ENCODE results near the gene CBARP. TPM values are rescaled to one million over a fixed set of nuclear protein-coding genes. Genes with fewer than 3 reads are reported as not detected.
A peak's percentile ranks its signal among the peaks of the same experiment; 100 is the strongest.

The CBARP gene
- total RNA-seq, 1 donor from 2014 or later = 1.2 TPM

DNA sequence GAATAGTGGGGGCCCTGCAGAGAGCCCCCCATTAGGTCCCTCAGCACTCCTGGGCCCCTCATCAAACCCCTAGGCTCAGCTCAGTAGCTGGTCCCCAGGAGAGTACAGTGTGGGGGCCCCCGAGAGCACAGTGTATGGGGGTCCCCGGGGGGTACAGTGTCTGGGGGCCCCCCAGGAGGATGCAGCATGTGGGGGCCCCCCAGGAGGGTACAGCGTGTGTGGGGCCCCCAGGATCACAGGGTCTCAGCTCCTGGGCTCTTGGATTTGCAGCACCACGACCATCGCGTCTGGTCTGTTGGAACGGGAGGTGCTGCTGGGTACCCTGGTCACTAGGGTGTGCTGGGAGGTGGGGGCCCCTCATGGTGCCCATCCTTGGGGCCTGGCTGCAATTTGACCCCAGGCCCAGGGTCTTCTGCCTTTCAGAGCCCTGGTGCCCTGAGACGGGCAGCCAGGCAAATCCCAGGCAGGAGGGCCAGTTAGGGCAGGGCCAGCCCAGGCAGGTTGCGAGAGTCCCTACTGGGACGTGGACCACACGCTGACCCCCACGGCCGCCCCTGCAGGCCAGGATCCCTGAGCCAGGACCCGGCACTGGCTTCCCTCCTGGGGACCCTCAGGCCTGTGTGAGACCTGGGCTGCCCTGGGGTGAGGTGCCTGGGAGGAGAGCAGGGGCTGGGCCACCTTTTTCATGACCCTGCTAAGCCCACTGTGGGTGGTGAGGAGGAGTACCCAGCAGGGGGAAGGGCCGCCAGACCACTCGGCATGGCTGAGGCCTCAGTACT is 13.6 kb downstream of the CBARP start:
- intact Hi-C loops (cut with DNase I) = no loop called here
- no peak for ATAC-seq
- DNase-seq (ENCODE audit: missing footprints) = no peak

DNA sequence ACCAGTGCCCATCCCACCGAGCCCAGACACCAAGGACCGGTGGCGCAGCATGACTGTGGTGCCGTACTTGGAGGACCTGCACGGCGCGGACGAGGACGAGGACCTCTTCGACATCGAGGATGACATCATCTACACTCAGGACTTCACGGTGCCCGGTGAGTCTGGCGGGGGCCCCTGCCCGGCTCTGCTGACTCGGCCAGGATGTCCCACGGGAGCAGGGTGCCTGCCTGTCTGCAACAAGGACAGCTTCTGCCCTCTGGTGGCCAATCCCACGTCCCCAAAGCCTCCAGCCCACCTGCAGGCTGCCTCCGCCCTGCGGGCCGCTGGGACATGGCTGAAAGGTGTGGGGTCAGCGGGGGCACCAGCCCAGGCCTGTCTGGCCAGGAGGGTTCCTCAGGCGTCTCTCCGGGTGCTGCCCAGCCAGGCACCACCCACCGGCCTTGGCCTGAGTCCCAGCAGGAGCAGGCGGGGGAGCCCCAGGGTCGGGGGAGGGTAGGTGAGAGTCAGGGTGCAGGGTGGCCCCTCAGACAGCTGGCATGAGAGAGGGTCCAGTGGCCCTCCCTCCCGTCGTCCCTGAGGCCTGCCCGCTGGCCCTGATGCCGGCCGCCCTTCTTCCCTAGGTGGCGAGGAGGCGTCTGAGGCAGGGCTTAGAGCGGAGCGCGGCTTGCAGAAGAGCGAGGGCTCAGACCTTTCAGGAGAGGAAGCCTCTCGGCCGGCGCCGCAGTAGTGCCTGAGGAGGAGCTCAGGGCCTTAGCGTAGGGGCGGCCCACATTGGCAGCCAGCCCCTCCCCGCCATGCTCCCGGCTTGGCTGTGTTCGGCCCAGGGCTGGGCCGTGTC is 14.6 kb downstream of the CBARP start:
- DNase-seq (ENCODE audit: missing footprints) = no peak

DNA sequence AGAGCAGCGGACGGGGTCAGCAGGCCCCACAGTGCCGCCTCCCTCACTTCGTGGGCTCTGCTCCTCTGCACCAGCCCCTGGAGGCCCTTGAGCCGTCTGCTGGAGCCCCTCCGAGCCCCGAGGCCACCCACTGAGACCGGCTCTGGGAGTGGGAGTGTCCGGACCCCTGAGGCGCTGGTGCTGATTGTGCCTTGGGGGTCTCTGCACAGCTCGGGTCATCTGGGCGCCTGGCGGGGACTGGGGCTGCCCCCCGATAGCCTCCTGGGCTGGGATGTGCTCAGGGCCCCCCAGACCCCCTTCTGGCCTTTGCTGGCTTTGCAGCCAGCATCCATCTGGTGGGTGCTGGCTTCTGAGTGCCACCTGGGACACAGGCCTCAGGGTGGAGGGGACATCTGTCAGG is 15.4 kb downstream of the CBARP start:
- no peak for ATAC-seq
- DNase-seq (ENCODE audit: missing footprints) = no peak
- intact Hi-C loops (cut with DNase I) = no loop called here

More for the DNA sequence above, 14.6 kb downstream of the CBARP start:
- ATAC-seq = no peak
- intact Hi-C loops (cut with DNase I) = no loop called here

DNA sequence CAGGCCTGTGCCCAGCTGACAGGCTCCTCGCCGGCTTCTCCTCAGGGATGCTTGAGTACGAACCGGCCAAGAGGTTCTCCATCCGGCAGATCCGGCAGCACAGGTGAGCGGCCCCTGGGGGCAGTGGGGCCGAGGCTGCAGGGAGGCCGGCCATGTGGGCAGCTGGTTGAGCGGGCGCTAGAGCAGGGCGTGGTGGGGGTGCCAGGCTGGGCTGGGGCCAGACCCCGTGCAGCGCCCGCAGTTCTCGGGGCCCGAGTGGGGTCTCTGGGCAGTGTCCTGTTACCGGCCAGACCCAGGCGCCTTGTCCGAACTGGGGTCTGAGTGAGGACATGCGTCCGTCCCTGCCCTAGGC is 15.9 kb downstream of the CBARP start:
- intact Hi-C loops (cut with DNase I) = loop anchor here (1.0 kb wide), 1 partner anchor 18 kb away; no protein-coding TSS in a partner anchor
- ATAC-seq (no peak), DNase-seq (ENCODE audit: missing footprints) (no peak)

DNA sequence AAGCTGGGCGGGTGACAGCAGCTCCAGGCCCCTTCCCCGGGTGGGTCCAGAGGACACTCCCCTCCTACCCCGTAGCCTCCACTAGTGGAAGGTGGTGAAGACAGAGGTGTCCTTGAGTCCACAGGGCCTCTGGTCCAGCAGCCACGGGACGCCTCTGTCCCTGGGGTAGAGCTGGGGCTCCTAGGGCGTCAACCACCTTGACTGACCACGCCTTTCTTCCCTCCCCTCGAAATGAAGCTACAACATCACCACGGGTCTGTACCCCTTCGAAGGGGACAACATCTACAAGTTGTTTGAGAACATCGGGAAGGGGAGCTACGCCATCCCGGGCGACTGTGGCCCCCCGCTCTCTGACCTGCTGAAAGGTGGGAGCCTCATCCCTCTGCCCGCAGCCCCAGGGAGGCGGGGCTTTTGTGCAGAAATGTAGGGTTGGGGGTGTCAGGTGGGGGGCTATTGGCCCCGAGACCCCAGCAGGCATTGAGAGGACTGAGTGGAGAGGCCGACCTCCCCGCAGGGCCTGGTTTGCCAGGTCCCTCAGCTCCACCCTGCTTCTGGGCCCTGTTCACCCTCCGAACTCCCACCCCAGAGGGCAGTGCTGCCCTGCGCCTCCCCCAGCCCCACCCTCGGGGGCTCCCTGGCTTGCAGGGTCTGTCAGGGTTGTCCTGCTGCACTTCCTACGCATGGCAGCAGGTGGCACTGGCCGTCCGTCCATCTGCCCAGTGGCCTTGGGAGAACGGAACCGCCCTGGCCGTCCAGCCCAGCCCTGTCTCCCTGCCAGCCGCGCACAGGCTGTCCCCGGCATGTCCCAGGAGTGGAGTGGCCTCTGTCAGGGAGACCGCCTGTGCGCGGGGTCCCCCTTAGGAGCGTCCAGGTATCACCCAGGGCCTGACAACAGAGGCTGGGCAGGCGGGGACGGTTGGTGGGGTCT is 16.6 kb downstream of the CBARP start:
- peak; percentile 84 for DNase-seq (ENCODE audit: missing footprints)
- peak; percentile 73 for ATAC-seq
- intact Hi-C loops (cut with DNase I) = loop anchor here (1.0 kb wide), 1 partner anchor 19 kb away; no protein-coding TSS in a partner anchor

- intact Hi-C loops (cut with DNase I) = no loop called here
- ATAC-seq = no peak
Observed at GRCh38 chr19:1220477-1220930, 17.3 kb downstream of the CBARP start.

DNA sequence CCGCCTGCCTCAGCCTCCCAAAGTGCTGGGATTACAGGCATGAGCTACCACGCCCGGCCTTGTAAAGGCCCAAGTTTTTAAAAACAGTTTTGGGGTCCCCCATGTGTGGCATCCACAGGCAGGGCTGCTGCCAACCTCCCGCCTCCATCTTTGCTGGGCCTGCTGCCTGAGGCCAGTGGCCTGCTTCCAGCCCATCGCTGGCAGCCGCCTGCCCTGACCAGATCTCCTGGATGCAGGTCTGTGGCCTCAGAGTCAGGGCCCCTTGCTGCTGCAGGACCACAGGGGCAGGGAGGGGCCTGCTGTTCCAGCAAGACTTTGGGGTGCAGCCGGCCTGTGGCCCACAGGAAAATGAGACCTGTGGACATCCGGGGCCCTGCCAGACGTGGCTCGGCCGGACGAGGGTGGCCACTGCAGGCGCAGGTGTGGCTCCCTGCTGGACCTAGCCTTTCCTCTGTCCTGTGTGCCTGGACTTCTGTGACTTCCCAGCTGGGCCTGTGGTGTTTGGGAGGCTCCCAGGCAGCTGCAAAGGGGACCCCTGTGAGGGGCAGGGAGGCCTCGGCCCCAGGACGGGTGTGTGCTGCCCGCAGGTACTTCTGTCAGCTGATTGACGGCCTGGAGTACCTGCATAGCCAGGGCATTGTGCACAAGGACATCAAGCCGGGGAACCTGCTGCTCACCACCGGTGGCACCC is 17.9 kb downstream of the CBARP start:
- ATAC-seq (no peak), DNase-seq (ENCODE audit: missing footprints) (no peak)
- intact Hi-C loops (cut with DNase I) = no loop called here

More at GRCh38 chr19:1220477-1220930, 17.3 kb downstream of the CBARP start:
- DNase-seq (ENCODE audit: missing footprints) = no peak

DNA sequence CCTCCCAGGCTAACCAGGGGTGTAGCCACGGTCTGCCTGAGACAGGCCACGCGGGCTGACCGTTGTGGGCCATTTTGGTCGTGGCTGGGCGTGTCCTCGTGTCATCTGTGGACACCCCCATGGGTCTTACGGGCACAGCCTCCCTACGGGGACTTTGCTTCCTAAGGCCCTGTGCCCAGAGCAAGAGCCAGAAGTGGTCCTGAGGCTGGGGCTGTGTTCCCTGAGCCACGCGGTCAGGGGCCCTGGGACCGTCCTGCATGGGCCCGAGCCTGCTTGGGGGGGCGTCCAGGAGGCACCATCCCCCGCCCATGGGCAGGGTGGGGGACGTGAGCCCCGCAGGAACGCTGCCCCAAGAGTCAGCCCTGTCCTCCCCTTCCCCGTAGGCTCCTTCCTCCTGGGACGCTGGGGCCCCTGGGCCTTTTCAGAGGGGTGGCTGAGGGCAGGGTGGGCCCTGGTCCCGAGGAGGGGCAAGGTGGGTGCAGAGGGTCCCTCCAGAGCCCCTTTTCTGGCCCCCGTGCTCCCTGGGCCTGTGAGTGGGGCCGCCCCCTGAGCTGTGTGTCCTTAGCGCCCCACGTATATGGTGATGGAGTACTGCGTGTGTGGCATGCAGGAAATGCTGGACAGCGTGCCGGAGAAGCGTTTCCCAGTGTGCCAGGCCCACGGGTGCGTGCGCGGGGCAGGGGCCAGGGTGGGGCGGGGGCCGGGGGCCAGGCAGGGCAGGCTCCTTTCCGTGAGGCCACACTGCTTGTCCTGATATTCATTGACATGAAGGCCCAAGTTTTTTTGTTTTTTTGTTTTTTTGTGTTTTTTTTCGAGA is 18.8 kb downstream of the CBARP start:
- DNase-seq (ENCODE audit: missing footprints) (no peak), ATAC-seq (no peak)
- intact Hi-C loops (cut with DNase I) = no loop called here

GRCh38 chr19:1217366-1217765 is 20.4 kb downstream of the CBARP start:
- DNase-seq (ENCODE audit: missing footprints) (no peak), ATAC-seq (no peak)
- intact Hi-C loops (cut with DNase I) = loop anchor here (2.0 kb wide), 1 partner anchor 49 kb away; no protein-coding TSS in a partner anchor

GRCh38 chr19:1216756-1217155 is 21.0 kb downstream of the CBARP start:
- intact Hi-C loops (cut with DNase I) = loop anchor here (2.0 kb wide), 1 partner anchor 50 kb away; no protein-coding TSS in a partner anchor
- DNase-seq (ENCODE audit: missing footprints) (no peak), ATAC-seq (no peak)

- peak; percentile 79 for DNase-seq (ENCODE audit: missing footprints)
- ATAC-seq = peak; percentile 74
- intact Hi-C loops (cut with DNase I) = no loop called here
Observed at GRCh38 chr19:1214862-1215731, 22.7 kb downstream of the CBARP start.

- DNase-seq (ENCODE audit: missing footprints) (no peak), ATAC-seq (peak; percentile 1)
- intact Hi-C loops (cut with DNase I) = no loop called here
Observed at GRCh38 chr19:1214299-1214861, 23.4 kb downstream of the CBARP start.

- DNase-seq (ENCODE audit: missing footprints) = peak; percentile 87
- intact Hi-C loops (cut with DNase I) = no loop called here
- ATAC-seq = peak; percentile 42
Observed at GRCh38 chr19:1213391-1214286, 24.2 kb downstream of the CBARP start.

GRCh38 chr19:1211494-1212234 is 26.1 kb downstream of the CBARP start:
- intact Hi-C loops (cut with DNase I) = no loop called here
- ATAC-seq (no peak), DNase-seq (ENCODE audit: missing footprints) (peak; percentile 51)

- peak; percentile 16 for DNase-seq (ENCODE audit: missing footprints)
- no peak for ATAC-seq
- intact Hi-C loops (cut with DNase I) = no loop called here
Observed at GRCh38 chr19:1210227-1210538, 27.6 kb downstream of the CBARP start.
